Activated T-cell treated with anti-CD3 and anti-CD28 coated beads, Interleukin-2, amount 50 U/mL, for 72 hours (primary cell): ENCODE measurements around the gene PTGR1. TPM values are rescaled to one million over a fixed set of nuclear protein-coding genes. Genes with fewer than 3 reads are reported as not detected.
A peak's percentile ranks its signal among the peaks of the same experiment; 100 is the strongest.
"Not testable (repeated sequence)": the region's sequence is repeated elsewhere in the genome, so short reads cannot be mapped to it uniquely, and the experiment has no call there.

Experiments
- ATAC-seq, 2 donors: fragments of 150-1000 bp; cut with Tn5 transposase; replicated peaks in 1 of 2; 2 replicates each; pipeline ENCODE4 v1.10.0; 2021; ENCODE audit warnings: moderate library complexity in 2 of 2, mild to moderate bottlenecking in 1 of 2
- DNase-seq, 2 donors: peaks; one replicate each; pipeline ENCODE4 v3.0.0; 2021 to 2022; ENCODE audit warnings: mixed read lengths in 1 of 2
- H3K27ac Mint-ChIP-seq: one replicate; pipeline ENCODE4 v1.8.0; 2022; ENCODE audit warnings: mild to moderate bottlenecking, moderate library complexity, mixed read lengths
- H3K27me3 Mint-ChIP-seq: one replicate; pipeline ENCODE4 v1.8.0; 2022; ENCODE audit warnings: low read depth, mixed read lengths
- H3K36me3 Mint-ChIP-seq, 2 donors: one replicate each; pipeline ENCODE4 v1.8.0; 2022; ENCODE audit warnings: mixed read lengths in 2 of 2, mild to moderate bottlenecking in 1 of 2; ENCODE audit not compliant: insufficient read depth in 2 of 2
- H3K4me1 Mint-ChIP-seq: one replicate; pipeline ENCODE4 v1.8.0; 2022; ENCODE audit warnings: low read depth, mixed read lengths
- H3K4me3 Mint-ChIP-seq, 2 donors: one replicate each; pipeline ENCODE4 v1.8.0; 2022; ENCODE audit warnings: mild to moderate bottlenecking in 2 of 2, mixed read lengths in 2 of 2, moderate library complexity in 2 of 2
- H3K9me3 Mint-ChIP-seq, 2 donors: one replicate each; pipeline ENCODE4 v1.8.0; 2022; ENCODE audit warnings: mixed read lengths in 2 of 2
- total RNA-seq, 2 donors: library from RNA; stranded (reverse); gene quantifications; one replicate each; pipeline ENCODE4 v1.2.3, GENCODE V29; 2022

Gene PTGR1
- total RNA-seq, 2 donors from 2014 or later = 1.3 to 3.0 TPM

DNA sequence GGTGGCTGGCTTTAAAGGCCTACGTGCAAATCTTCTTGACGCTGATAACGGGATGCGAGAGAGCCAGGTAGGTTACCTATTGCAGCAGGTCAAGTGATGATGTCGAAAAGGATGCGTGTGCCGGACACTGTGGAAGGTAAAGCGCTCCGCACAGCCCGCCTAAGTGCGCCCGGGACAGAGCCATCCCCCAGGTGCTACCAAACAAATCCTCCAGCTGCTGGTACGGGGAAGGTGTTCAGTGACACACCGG is 31.4 kb upstream of the PTGR1 start:
- DNase-seq = no peak
- Mint-ChIP-seq H3K27ac (peak overlapping the region; percentile 40), H3K4me1 (peaks cover 48% of the 10 kb centered on the region), H3K36me3 (peaks cover 1 to 5% of the 10 kb centered on the region in 2 donors), H3K27me3 (no peaks in the 10 kb centered on the region), H3K9me3 (no peaks in the 10 kb centered on the region), H3K4me3 (peak overlapping the region; percentile 85 to 92)
- no peak for ATAC-seq

- Mint-ChIP-seq H3K36me3 (peaks cover 1 to 5% of the 10 kb centered on the region in 2 donors), H3K9me3 (no peaks in the 10 kb centered on the region), H3K4me1 (peaks cover 43% of the 10 kb centered on the region), H3K4me3 (peak overlapping the region; percentile 85 to 92), H3K27me3 (no peaks in the 10 kb centered on the region), H3K27ac (peak overlapping the region; percentile 40)
- peak; percentile 47 to 48 for ATAC-seq
- peak in 1 of 2 donors; percentile 2 for DNase-seq
These were observed 30.9 kb upstream of the PTGR1 start for GRCh38 chr9:111630182-111630963.

- H3K9me3 Mint-ChIP-seq = no peaks in the 10 kb centered on the region
- H3K36me3 Mint-ChIP-seq = peaks cover 0 to 3% of the 10 kb centered on the region in 2 donors
- no peak overlapping the region for H3K4me3 Mint-ChIP-seq
- no peak for DNase-seq
- ATAC-seq = no peak
- peaks cover 23% of the 10 kb centered on the region for H3K4me1 Mint-ChIP-seq
- no peak overlapping the region for H3K27ac Mint-ChIP-seq
- peaks cover under 1% of the 10 kb centered on the region for H3K27me3 Mint-ChIP-seq
These were observed 29.0 kb upstream of the PTGR1 start for GRCh38 chr9:111628411-111628810.

DNA sequence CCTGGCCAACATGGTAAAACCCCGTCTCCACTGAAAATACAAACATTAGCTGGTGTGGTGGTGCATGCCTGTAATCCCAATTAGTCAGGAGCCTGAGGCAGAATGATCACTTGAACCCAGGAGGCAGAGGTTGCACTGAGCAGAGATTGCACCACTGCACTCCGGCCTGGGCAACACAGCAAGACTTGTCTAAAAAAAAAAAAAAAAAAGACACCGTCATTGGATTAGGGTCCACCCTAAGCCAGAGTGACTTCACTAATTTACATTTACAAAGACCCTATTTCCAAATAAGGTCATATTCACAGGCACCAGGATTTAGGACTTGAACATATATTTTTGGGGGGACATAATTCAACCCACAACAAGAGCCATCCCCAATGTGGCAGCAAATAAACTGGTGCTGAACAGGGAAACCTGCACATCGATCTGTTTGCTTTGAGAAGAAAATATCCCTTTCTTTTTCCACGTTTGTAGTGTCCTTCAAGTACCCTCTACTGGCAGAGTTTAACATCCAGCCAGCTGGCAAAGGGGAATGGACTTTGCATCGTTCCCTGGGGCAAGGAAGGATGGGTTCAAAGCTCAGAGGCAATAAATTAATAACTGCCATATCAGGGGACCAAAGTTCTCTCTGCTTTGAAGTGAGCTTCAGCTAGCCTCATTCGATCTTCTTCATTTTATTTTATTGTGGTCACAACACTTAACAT is 28.0 kb upstream of the PTGR1 start:
- Mint-ChIP-seq H3K27me3 (peaks cover 9% of the 10 kb centered on the region), H3K4me1 (peaks cover 13% of the 10 kb centered on the region), H3K36me3 (no peaks in the 10 kb centered on the region), H3K27ac (no peak overlapping the region), H3K4me3 (no peak overlapping the region), H3K9me3 (no peaks in the 10 kb centered on the region)
- no peak for DNase-seq
- no peak for ATAC-seq

GRCh38 chr9:111622626-111623025 is 23.2 kb upstream of the PTGR1 start:
- H3K9me3 Mint-ChIP-seq = no peaks in the 10 kb centered on the region
- H3K4me1 Mint-ChIP-seq = no peaks in the 10 kb centered on the region
- H3K27me3 Mint-ChIP-seq = peaks cover 9% of the 10 kb centered on the region
- DNase-seq (no peak), ATAC-seq (no peak)
- H3K27ac Mint-ChIP-seq = no peak overlapping the region
- H3K36me3 Mint-ChIP-seq = no peaks in the 10 kb centered on the region
- no peak overlapping the region for H3K4me3 Mint-ChIP-seq

GRCh38 chr9:111621895-111622480 is 22.5 kb upstream of the PTGR1 start:
- peak; percentile 21 to 23 for DNase-seq
- peaks cover 9% of the 10 kb centered on the region for H3K27me3 Mint-ChIP-seq
- peak; percentile 56 to 77 for ATAC-seq
- H3K9me3 Mint-ChIP-seq = no peaks in the 10 kb centered on the region
- no peak overlapping the region for H3K4me3 Mint-ChIP-seq
- no peak overlapping the region for H3K27ac Mint-ChIP-seq
- no peaks in the 10 kb centered on the region for H3K4me1 Mint-ChIP-seq
- H3K36me3 Mint-ChIP-seq = no peaks in the 10 kb centered on the region

DNA sequence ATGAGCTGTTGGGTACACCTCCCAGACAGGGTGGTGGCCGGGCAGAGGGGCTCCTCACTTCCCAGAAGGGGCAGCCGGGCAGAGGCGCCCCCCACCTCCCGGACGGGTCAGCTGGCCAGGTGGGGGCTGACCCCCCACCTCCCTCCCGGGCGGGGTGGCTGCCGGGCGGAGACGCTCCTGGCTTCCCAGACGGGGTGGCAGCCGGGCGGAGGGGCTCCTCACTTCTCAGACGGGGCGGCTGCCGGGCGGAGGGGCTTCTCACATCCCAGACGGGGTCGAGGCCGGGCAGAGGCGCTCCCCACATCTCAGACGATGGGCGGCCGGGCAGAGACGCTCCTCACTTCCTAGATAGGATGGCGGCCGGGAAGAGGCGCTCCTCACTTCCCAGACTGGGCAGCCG is 17.9 kb upstream of the PTGR1 start:
- not testable (repeated sequence) for H3K36me3 Mint-ChIP-seq, H3K4me1 Mint-ChIP-seq, H3K9me3 Mint-ChIP-seq, H3K27ac Mint-ChIP-seq, DNase-seq, ATAC-seq, H3K4me3 Mint-ChIP-seq
- H3K27me3 Mint-ChIP-seq = peaks cover 15% of the 10 kb centered on the region

- Mint-ChIP-seq H3K36me3 (no peaks in the 10 kb centered on the region), H3K27ac (no peak overlapping the region), H3K4me1 (no peaks in the 10 kb centered on the region), H3K27me3 (peaks cover 15% of the 10 kb centered on the region), H3K9me3 (no peaks in the 10 kb centered on the region), H3K4me3 (no peak overlapping the region)
- no peak for DNase-seq
- ATAC-seq = no peak
These were observed 16.5 kb upstream of the PTGR1 start for GRCh38 chr9:111615928-111616327.

GRCh38 chr9:111613436-111614040 is 14.1 kb upstream of the PTGR1 start:
- no peaks in the 10 kb centered on the region for H3K4me1 Mint-ChIP-seq
- no peaks in the 10 kb centered on the region for H3K36me3 Mint-ChIP-seq
- H3K27me3 Mint-ChIP-seq = peaks cover 27% of the 10 kb centered on the region
- H3K4me3 Mint-ChIP-seq = no peak overlapping the region
- H3K27ac Mint-ChIP-seq = no peak overlapping the region
- no peak for ATAC-seq
- H3K9me3 Mint-ChIP-seq = no peaks in the 10 kb centered on the region
- no peak for DNase-seq

- H3K36me3 Mint-ChIP-seq = no peaks in the 10 kb centered on the region
- no peak for ATAC-seq
- no peaks in the 10 kb centered on the region for H3K4me1 Mint-ChIP-seq
- DNase-seq = no peak
- no peaks in the 10 kb centered on the region for H3K9me3 Mint-ChIP-seq
- no peak overlapping the region for H3K27ac Mint-ChIP-seq
- no peak overlapping the region for H3K4me3 Mint-ChIP-seq
- H3K27me3 Mint-ChIP-seq = peaks cover 20% of the 10 kb centered on the region
These were observed 11.4 kb upstream of the PTGR1 start for GRCh38 chr9:111610845-111611244.

DNA sequence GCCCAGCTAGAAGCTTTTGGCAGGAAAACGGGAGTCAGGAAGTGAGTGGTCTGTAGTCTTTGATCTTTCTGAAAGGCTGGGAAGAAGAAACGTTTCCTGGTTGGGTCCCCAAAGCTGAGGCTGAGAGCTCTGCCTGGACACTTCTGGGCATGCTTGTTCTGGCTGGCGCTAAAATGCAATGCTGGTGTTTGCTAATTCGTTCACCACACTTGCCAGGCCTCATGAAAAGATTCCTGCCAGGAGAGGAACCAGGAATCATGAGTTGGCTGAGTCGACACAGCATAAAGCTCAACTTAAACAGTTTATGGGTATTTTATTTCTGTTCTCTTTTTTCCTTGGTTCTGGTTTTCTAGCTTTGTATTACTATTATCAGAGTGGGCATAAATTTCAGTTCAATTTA is 10.7 kb upstream of the PTGR1 start:
- DNase-seq (no peak), ATAC-seq (no peak)
- H3K4me3 Mint-ChIP-seq = no peak overlapping the region
- H3K36me3 Mint-ChIP-seq = no peaks in the 10 kb centered on the region
- H3K9me3 Mint-ChIP-seq = no peaks in the 10 kb centered on the region
- peaks cover 20% of the 10 kb centered on the region for H3K27me3 Mint-ChIP-seq
- H3K4me1 Mint-ChIP-seq = no peaks in the 10 kb centered on the region
- H3K27ac Mint-ChIP-seq = no peak overlapping the region

DNA sequence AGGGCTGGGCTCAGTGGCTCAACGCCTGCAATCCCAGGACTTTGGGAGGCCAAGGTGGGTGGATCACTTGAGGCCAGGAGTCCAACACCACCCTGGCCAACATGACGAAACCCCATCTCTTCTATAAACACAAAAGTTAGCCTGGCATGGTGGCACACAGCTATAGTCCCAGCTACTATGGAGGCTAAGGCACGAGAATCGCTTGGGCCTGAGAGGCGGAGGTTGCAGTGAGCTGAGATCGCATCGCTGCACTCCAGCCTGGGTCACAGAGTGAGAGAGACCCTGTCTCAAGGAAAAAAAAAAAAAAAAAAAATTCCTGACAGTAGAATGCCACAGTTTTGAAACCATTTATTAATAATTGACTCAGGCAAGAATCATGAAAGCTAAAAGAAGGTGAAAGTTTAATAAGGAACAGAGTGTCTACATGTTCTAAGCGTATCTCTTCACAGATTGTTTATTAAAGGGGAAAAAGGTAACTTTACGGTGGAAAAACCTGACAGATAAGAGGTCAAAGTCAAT is 5.7 kb upstream of the PTGR1 start:
- Mint-ChIP-seq H3K36me3 (no peaks in the 10 kb centered on the region), H3K27ac (no peak overlapping the region), H3K4me3 (no peak overlapping the region), H3K9me3 (no peaks in the 10 kb centered on the region), H3K4me1 (no peaks in the 10 kb centered on the region), H3K27me3 (peaks cover 26% of the 10 kb centered on the region)
- no peak for DNase-seq
- no peak for ATAC-seq

DNA sequence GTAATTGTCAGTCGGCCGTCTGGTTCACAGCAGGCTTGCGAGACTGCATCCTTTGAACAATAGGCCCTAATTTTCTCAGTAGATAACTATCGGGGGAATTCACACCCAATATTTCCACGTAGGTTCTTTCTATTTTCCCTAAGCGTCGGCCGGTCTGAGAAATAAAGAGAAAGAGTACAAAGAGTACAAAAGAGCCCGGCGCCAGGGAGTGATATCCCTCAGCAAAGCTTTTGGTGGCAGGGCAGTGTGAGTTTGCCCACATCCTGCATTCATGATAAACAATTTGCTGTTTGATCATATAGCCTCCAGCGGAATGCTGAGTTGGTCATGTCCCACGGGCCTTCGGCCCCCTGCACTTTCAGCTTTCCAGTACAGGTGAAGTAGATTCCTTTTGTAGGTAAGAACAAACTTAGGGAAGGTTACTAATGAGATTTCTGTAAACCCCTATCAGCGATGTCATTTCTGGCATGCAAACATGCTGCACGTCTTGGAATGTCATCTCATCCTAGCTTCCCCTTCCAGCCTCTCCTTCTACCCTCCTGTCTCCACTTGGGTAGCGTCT is 4.7 kb upstream of the PTGR1 start:
- Mint-ChIP-seq H3K27ac (no peak overlapping the region), H3K36me3 (peaks cover 0 to 2% of the 10 kb centered on the region in 2 donors), H3K4me1 (peaks cover 7% of the 10 kb centered on the region), H3K4me3 (no peak overlapping the region), H3K27me3 (peaks cover 31% of the 10 kb centered on the region), H3K9me3 (no peaks in the 10 kb centered on the region)
- no peak for DNase-seq
- no peak for ATAC-seq
